SK-MEL-5 (cell line): ENCODE measurements around the gene SYTL2. TPM values are rescaled to one million over a fixed set of nuclear protein-coding genes. Genes with fewer than 3 reads are reported as not detected.
A peak's percentile ranks its signal among the peaks of the same experiment; 100 is the strongest.

Experiments
- DNase-seq: peaks from one replicate; pipeline ENCODE4 v3.0.0-alpha.2; 2016; ENCODE audit warnings: low read depth, low spot score
- in situ Hi-C: cut with HindIII; loops from 2 replicates; pipeline ENCODE4 v1.10.0; 2016; ENCODE audit warnings: low sequenced_read_pairs, high pct_unique_total_duplicates, low pct_unique_long_range_greater_than_20kb
- total RNA-seq: library from RNA; depleted of rRNA; stranded (reverse); fragments of >200 nt; shearing (Covaris generic); gene quantifications from 2 replicates; pipeline ENCODE4 v1.2.3, GENCODE V29; 2014

Gene SYTL2
- total RNA-seq, 1 experiment from 2014 or later: 47.5 TPM

DNA sequence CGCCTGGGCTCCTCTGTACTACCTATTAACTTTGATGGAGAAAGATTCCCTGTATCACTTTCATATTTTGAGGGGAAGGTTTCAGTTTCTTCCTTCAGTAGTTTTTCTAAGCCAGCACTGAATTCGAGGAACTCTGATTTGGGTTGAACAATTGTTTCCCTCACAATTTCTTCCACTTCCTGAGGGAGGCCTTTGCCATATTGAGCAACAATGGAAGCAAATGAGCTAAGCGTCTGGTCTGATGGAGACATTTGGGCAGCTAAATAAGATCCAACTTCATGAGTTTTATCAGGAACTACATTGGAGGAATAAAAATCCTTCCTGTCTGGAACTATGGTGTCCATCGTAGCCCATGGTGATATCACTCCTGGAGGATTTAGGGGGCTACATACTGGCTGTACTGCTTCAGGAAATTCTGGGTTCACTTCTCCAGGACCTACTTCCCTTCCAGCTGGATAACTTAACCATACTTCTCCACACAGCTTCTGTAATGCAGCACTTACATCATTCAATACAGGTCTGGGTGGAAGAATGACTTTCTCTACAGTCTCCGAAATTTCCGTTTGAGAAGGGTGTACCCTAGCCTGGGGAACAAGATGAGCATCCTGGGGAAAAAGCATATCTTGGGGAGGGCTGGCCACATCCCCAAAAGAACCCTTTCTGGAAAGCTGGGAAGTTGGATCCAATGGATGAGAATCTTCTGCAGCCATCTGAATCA is 86.0 kb downstream of the SYTL2 start:
- no peak for DNase-seq

DNA sequence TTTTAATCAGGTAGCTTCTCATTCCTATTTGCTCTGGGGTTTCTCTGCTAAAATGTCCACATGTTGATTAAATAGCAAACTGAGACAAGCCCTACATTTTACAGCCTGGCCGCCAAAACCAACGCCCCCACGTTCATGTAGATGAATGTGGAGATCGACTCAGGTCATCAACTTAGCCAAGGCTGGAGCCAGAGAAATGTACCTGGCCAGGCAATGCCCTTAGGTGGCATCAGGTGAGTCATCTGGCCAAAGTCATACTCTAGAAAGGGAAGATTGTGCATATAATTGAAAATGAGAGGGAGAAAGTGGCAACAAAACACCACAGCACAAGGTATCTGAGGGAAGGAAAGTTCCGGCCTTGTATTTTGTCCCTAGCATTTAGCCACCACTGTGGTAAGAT is 87.9 kb downstream of the SYTL2 start:
- in situ Hi-C loops: no loop called here
- no peak for DNase-seq

More for the DNA sequence above, 86.0 kb downstream of the SYTL2 start:
- in situ Hi-C loops: no loop called here

DNA sequence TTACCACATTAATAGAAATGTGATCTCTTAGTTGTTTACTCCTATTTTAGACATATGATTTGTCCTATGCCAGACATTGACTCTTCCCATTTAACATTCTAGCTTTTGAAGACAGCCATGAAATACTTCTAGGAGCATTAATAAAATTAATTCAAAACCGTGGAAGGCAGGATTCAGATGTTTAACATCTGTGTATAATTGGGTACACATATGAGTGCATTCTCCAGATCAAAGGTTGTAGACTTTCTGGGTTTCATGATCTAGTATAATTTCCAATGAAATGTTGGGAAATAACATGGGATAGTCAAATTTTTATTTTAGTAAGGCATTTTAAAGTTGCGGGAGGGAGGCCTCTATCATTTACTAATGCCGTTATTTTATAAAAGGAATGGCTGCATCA is 89.8 kb downstream of the SYTL2 start:
- no peak for DNase-seq
- in situ Hi-C loops: no loop called here

DNA sequence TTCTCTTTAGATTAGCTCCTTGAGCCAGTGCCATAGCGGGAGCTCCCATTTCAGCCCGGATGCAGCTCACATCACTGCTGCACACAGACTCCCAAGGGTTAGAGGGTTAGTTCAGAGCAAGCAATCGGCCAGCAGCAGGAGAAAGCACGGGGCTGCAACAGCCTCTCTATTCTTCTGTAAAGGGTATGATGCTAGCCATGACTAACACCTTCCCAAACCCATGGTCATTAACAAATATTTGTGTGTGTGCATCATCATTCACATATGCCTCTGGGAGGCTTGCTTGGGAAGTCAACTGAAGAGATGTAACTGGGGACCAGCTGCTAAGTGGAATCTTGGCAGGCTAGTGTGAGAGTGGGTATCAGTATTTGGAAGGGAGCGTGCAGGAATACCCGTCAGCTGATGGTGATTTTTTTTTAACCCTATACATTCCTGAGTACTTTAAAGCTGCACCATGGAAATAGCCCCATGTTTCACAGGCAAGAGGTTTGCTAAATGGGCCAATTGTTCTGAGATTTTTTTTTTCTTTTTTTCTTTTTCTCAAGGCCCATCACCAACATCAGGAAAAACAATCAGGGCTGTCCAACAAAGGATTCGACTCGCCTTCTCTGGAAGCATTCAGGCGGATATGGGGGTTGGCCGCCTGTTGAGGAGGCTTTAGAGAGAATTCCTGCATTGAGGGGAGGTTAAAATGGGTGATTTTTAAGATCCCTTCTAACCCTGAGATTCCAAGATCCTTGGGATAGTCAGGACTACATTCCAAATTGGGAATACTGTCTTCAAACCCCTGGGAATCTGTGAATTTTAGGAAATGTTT is 91.7 kb downstream of the SYTL2 start:
- in situ Hi-C loops: no loop called here
- DNase-seq: peak; percentile 95

DNA sequence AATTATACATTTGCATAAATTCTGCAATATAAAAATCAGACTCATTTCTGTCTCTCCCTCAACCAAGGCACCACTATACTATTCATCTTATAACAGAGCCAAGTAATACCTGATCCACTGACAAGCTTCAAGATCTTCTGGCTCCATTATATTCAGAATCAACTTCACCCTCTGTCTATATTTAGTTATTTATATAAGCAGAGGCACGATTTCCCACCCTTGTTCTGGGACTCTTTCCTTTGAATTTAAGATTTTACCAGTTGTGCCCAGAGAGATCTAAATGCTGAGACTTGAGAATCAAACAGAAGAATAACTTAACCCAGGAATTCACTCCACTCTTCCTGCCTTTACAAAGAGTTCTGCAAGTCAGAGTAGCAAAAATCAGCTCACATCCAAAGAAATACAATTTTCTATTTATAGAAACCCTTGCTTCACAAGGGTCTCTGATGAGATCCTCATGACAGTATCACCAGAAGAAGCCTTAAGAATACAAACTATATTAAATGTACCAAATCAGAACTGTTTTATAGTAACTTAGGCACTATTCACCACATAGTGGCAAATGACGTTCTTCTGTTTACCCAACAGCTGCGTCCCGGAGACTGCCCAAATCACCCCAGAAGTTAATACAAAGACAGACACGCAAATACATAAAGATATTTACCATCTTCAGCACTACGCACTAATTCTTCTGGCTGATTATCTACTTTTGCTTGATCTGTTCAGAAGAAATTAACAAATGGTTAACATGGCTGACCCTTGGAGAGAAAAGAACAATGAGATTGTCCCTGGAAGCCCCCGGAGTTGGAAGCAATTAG is 92.6 kb downstream of the SYTL2 start:
- DNase-seq: no peak
- in situ Hi-C loops: no loop called here

- no peak for DNase-seq
- in situ Hi-C loops: no loop called here
Observed at GRCh38 chr11:85717429-85717828, 93.5 kb downstream of the SYTL2 start.

DNA sequence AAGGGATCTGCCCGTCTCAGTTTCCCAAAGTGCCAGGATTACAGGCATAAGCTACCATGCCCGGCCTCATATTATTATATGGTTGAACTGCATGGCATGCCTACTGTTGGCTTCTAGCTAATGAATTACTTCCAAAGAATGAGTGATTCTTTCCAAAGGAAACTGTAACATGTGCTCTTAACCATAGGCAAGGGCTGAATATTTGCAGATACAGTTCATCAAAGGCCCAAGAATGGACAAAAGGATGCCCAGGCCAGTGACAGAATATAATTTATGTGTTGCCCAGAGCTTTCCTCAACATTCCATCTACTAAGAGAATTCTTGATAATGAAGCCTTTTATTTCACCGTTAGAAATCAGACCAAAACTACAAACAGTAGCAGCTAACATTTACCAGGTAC is 98.0 kb downstream of the SYTL2 start:
- no peak for DNase-seq
- in situ Hi-C loops: no loop called here

DNA sequence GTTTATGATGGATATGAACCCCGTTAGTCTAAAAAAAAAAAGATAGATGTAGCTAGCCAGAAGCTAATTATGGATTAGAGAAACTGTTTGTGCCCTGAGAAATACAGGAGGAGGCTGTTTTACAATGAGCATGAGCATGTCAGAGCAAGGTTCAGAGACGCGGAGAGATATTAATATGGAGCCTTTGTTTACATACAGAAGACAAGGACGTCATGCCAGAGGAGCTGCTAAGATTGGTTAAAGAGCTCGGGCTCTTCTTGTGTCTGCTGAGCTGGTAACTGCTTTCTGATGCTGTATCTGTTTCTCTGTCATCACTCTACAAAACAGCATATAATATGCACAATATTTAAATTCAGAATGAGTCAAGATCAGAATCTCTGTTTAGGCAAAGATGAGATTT is 100.0 kb downstream of the SYTL2 start:
- in situ Hi-C loops: no loop called here
- no peak for DNase-seq

- in situ Hi-C loops: no loop called here
- no peak for DNase-seq
Observed at GRCh38 chr11:85709941-85710702, 100.8 kb downstream of the SYTL2 start.

GRCh38 chr11:85705800-85706199 is 105.1 kb downstream of the SYTL2 start:
- DNase-seq: no peak
- in situ Hi-C loops: no loop called here

- in situ Hi-C loops: no loop called here
Observed at GRCh38 chr11:85704967-85705366, 106.0 kb downstream of the SYTL2 start.

GRCh38 chr11:85699957-85700741 is 110.8 kb downstream of the SYTL2 start:
- DNase-seq: no peak
- in situ Hi-C loops: no loop called here

More at GRCh38 chr11:85704967-85705366, 106.0 kb downstream of the SYTL2 start:
- no peak for DNase-seq

GRCh38 chr11:85698195-85698594 is 112.7 kb downstream of the SYTL2 start:
- no peak for DNase-seq
- in situ Hi-C loops: no loop called here

GRCh38 chr11:85697747-85698146 is 113.2 kb downstream of the SYTL2 start:
- DNase-seq: no peak
- in situ Hi-C loops: no loop called here

- in situ Hi-C loops: no loop called here
- DNase-seq: no peak
Observed at GRCh38 chr11:85695546-85695945, 115.4 kb downstream of the SYTL2 start.

DNA sequence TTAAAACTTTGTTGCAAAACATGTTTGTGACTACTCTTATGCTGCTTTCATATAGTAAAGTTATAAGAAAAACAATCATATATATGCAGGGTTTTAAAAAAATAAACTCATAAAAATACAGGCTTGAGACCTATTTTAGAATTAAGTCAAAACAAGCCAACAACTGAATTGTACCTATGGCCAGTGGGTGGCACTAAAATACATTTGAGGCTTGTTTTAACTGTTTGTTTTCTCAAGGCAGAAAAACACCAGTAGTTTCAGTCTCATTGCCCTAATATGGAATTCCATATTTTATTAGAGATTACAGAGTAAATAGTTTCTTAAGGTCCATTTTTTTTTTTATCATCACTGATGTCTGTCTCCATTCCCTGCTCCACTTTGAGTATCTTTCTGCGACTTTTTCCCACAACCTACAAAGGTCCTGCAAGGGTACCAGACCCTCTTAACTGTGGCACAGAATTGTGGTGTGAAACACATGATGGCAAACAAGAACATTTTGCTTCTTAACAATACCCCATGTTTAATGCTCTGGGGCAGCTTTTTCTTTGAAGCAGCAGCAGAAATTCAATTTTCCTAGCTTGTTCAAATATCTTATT is 116.5 kb downstream of the SYTL2 start:
- in situ Hi-C loops: no loop called here
- DNase-seq: peak; percentile 56
